Measurements from ENCODE around the gene VSTM4. TPM values are rescaled to one million over a fixed set of nuclear protein-coding genes. Genes with fewer than 3 reads are reported as not detected.

The VSTM4 gene
- total RNA-seq, 1 experiment from 2014 or later: 0.07 TPM

- TF ChIP-seq ZBTB33 (IDR thresholded peaks at IDR 0.05; ENCODE audit: extremely low read depth, insufficient replicate concordance, low read length): no peak
- TF ChIP-seq JUND (IDR thresholded peaks at IDR 0.05): no peak
- no peak for TF ChIP-seq TCF7L2 (IDR thresholded peaks at IDR 0.05; ENCODE audit: borderline replicate concordance, extremely low read depth, insufficient read depth, insufficient read length)
- no peak for TF ChIP-seq ATF3 (IDR thresholded peaks at IDR 0.05)
Observed at GRCh38 chr10:49115796-49116508, 630 bp upstream of the VSTM4 start (continued).

GRCh38 chr10:49114718-49115014 is 656 bp downstream of the VSTM4 start:
- no TSS peak for BruUV-seq (replicated peaks)
- DNase-seq (ENCODE audit: low read depth, low spot score): no peak
- Histone ChIP-seq H3K9ac (ENCODE audit: low read length) (no peak overlapping the region), H3K4me3 (replicated peaks in 1 of 2; ENCODE audit: low read depth in 1 of 2, low read length in 2 of 2) (no peak overlapping the region), H3K27me3 (ENCODE audit: insufficient read depth, low read length) (peaks cover 28% of the 10 kb centered on the region), H3K9me3 (ENCODE audit: control insufficient read depth in 1 of 2, insufficient read depth in 1 of 2, low read depth in 1 of 2, low read length in 2 of 2) (no peaks in the 10 kb centered on the region), H4K20me1 (ENCODE audit: insufficient read depth) (no peaks in the 10 kb centered on the region), H3K27ac (ENCODE audit: low read depth, low read length) (no peak overlapping the region), H3K4me1 (ENCODE audit: control insufficient read depth in 1 of 2, insufficient read depth in 2 of 2, low read length in 2 of 2) (no peaks in the 10 kb centered on the region), H3K36me3 (ENCODE audit: control insufficient read depth in 1 of 2, insufficient read depth in 2 of 2, low read length in 2 of 2) (no peaks in the 10 kb centered on the region), H3K9me2 (ENCODE audit: insufficient read depth) (no peaks in the 10 kb centered on the region), H3K79me2 (ENCODE audit: insufficient read depth, low read length) (no peaks in the 10 kb centered on the region), H2AFZ (ENCODE audit: low read depth, low read length, poor library complexity, severe bottlenecking) (no peak overlapping the region), H3K4me2 (ENCODE audit: low read length) (no peak overlapping the region)
- ChIA-PET RAD21 (ENCODE audit: low non-redundant PET in 1 of 2, low total read pairs in 2 of 2, uncharacterized antibody in 2 of 2, unreplicated experiment in 2 of 2) (no interaction called here), POLR2A (no interaction called here), CTCF (no interaction called here)
- no peak for ATAC-seq
- intact Hi-C loops (cut with micrococcal nuclease): no loop called here
- TF ChIP-seq ZBTB33 (IDR thresholded peaks at IDR 0.05; ENCODE audit: extremely low read depth, insufficient replicate concordance, low read length) (no peak), YY1 (IDR thresholded peaks at IDR 0.05; ENCODE audit: extremely low read depth, insufficient replicate concordance, low read depth, low read length) (no peak), ATF3 (IDR thresholded peaks at IDR 0.05) (no peak), ZNF274 (IDR thresholded peaks at IDR 0.05; ENCODE audit: low read depth, low read length) (no peak), SIN3A (IDR thresholded peaks at IDR 0.05; ENCODE audit: low read depth) (no peak), CEBPB (IDR thresholded peaks at IDR 0.05; ENCODE audit: low read depth) (no peak), POLR2AphosphoS5 (IDR thresholded peaks at IDR 0.05; ENCODE audit: low read depth, low read length) (no peak), TCF7L2 (IDR thresholded peaks at IDR 0.05; ENCODE audit: borderline replicate concordance, extremely low read depth, insufficient read depth, insufficient read length) (no peak), SP1 (IDR thresholded peaks at IDR 0.05; ENCODE audit: low read depth) (no peak), CTCF (IDR thresholded peaks at IDR 0.05 in 2 of 3, conservative IDR thresholded peaks at IDR 0.05 in 1 of 3; ENCODE audit: borderline replicate concordance in 1 of 3, insufficient read depth in 1 of 3, low read depth in 2 of 3, low read length in 2 of 3) (no peak), RAD21 (IDR thresholded peaks at IDR 0.05; ENCODE audit: low read depth) (no peak), SRF (IDR thresholded peaks at IDR 0.05; ENCODE audit: low read depth) (no peak), JUND (IDR thresholded peaks at IDR 0.05) (no peak)
